ENCODE results near the gene P3H1. TPM values are rescaled to one million over a fixed set of nuclear protein-coding genes. Genes with fewer than 3 reads are reported as not detected.

P3H1 gene
- total RNA-seq, 1 experiment from 2014 or later: 84.8 TPM

DNA sequence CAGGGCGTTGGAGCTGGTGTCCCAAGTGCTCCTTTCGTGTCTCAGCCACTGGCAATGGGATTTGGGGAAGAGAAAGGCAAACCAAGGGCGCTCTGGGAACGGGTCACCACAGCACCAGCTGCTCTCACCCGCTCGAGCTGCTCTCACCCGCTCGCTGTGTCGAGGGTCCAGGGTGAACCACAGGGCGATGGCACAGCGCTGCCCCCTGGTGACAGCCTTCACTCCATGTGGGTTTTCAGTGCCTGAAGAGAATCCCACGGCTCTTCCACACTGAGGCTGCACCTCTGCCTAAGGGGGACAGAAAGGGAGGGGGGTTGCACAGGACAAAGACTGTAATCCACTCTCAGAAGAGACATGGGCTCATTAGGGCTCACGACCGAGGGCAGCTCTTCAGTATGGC is 19.7 kb downstream of the P3H1 start:
- ATAC-seq: peak; percentile 63
- no peaks in the 10 kb centered on the region for H3K27me3 ChIP-seq (ENCODE audit: control insufficient read depth, insufficient read depth, low read length)
- no peak overlapping the region for H3K27ac ChIP-seq (ENCODE audit: low read length)
- no TSS peak for BruUV-seq (replicated peaks)
- no peak for TF ChIP-seq POLR2AphosphoS5 (IDR thresholded peaks at IDR 0.05; ENCODE audit: low read depth, low read length)
- TF ChIP-seq, protein P1, sequence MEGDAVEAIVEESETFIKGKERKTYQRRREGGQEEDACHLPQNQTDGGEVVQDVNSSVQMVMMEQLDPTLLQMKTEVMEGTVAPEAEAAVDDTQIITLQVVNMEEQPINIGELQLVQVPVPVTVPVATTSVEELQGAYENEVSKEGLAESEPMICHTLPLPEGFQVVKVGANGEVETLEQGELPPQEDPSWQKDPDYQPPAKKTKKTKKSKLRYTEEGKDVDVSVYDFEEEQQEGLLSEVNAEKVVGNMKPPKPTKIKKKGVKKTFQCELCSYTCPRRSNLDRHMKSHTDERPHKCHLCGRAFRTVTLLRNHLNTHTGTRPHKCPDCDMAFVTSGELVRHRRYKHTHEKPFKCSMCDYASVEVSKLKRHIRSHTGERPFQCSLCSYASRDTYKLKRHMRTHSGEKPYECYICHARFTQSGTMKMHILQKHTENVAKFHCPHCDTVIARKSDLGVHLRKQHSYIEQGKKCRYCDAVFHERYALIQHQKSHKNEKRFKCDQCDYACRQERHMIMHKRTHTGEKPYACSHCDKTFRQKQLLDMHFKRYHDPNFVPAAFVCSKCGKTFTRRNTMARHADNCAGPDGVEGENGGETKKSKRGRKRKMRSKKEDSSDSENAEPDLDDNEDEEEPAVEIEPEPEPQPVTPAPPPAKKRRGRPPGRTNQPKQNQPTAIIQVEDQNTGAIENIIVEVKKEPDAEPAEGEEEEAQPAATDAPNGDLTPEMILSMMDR (IDR thresholded peaks at IDR 0.05): peak; percentile 87; the same call in 1 of the 2 replicates
- ChIA-PET POLR2A (no interaction called here), CTCF (no interaction called here)
- no peaks in the 10 kb centered on the region; the same call in 1 of the 2 replicates for H3K36me3 ChIP-seq (ENCODE audit: control insufficient read depth, insufficient read depth, low read length)
- H3K9me3 ChIP-seq (ENCODE audit: control insufficient read depth, insufficient read depth, low read depth, low read length): no peaks in the 10 kb centered on the region
- no peak for DNase-seq (ENCODE audit: low read depth, low spot score)
- no peaks in the 10 kb centered on the region; the same call in 1 of the 2 replicates for H3K4me1 ChIP-seq (ENCODE audit: control insufficient read depth, insufficient read depth, low read length)
- intact Hi-C loops (cut with micrococcal nuclease; ENCODE audit: unreplicated experiment) (no loop called here), in situ Hi-C loops (cut with HindIII; ENCODE audit: low pct_unique_long_range_greater_than_20kb, low sequenced_read_pairs) (no loop called here)
- no peak overlapping the region for H3K4me3 ChIP-seq (ENCODE audit: low read depth in 2 of 2, low read length in 2 of 2)

DNA sequence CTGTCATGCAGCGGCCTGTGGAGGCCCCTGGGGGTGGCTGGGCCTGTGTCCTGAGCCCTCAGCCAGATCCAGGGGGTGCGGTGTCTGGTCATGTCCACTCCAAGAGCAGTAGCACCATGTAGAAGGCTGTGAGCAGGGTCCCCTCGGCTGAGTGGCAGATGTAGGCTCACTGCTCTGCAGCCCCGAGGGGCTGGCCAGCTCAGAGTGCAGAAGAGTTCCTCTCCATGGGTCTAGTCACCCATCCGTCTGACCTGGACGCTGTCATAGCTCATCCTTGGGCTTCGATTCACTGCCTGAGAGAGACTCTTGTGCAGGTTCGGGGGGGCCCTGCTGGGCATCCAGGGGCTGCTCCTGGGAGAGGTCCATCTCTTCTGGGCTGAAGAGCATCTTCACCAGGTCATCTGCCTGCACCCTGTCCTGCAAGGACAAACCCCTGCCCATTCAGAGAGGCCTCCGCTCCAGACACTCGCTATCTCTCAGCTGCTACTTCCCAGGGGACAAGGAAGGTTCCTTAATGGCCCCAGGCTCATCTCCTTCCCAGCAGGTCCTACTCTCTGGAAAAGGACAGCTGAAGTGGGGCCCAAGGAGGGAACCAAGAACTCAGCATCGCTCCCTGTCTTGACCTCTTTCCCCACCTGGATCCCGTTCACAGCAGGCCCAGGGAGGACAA is 20.3 kb downstream of the P3H1 start:
- intact Hi-C loops (cut with micrococcal nuclease; ENCODE audit: unreplicated experiment) (no loop called here), in situ Hi-C loops (cut with HindIII; ENCODE audit: low pct_unique_long_range_greater_than_20kb, low sequenced_read_pairs) (no loop called here)
- Histone ChIP-seq H3K27ac (ENCODE audit: low read length) (no peak overlapping the region), H3K4me3 (ENCODE audit: low read depth in 2 of 2, low read length in 2 of 2) (no peak overlapping the region), H3K36me3 (ENCODE audit: control insufficient read depth, insufficient read depth, low read length) (no peaks in the 10 kb centered on the region; the same call in 1 of the 2 replicates), H3K4me1 (ENCODE audit: control insufficient read depth, insufficient read depth, low read length) (no peaks in the 10 kb centered on the region; the same call in 1 of the 2 replicates), H3K9me3 (ENCODE audit: control insufficient read depth, insufficient read depth, low read depth, low read length) (no peaks in the 10 kb centered on the region), H3K27me3 (ENCODE audit: control insufficient read depth, insufficient read depth, low read length) (no peaks in the 10 kb centered on the region)
- CTCF ChIA-PET: no interaction called here
- TSS peak; percentile 62 for BruUV-seq (replicated peaks)
- ATAC-seq (no peak), DNase-seq (ENCODE audit: low read depth, low spot score) (no peak)
- POLR2A ChIA-PET: no interaction called here
- no peak for TF ChIP-seq POLR2AphosphoS5 (IDR thresholded peaks at IDR 0.05; ENCODE audit: low read depth, low read length)
- TF ChIP-seq, protein P1 (IDR thresholded peaks at IDR 0.05): no peak
- TF ChIP-seq, protein P2, sequence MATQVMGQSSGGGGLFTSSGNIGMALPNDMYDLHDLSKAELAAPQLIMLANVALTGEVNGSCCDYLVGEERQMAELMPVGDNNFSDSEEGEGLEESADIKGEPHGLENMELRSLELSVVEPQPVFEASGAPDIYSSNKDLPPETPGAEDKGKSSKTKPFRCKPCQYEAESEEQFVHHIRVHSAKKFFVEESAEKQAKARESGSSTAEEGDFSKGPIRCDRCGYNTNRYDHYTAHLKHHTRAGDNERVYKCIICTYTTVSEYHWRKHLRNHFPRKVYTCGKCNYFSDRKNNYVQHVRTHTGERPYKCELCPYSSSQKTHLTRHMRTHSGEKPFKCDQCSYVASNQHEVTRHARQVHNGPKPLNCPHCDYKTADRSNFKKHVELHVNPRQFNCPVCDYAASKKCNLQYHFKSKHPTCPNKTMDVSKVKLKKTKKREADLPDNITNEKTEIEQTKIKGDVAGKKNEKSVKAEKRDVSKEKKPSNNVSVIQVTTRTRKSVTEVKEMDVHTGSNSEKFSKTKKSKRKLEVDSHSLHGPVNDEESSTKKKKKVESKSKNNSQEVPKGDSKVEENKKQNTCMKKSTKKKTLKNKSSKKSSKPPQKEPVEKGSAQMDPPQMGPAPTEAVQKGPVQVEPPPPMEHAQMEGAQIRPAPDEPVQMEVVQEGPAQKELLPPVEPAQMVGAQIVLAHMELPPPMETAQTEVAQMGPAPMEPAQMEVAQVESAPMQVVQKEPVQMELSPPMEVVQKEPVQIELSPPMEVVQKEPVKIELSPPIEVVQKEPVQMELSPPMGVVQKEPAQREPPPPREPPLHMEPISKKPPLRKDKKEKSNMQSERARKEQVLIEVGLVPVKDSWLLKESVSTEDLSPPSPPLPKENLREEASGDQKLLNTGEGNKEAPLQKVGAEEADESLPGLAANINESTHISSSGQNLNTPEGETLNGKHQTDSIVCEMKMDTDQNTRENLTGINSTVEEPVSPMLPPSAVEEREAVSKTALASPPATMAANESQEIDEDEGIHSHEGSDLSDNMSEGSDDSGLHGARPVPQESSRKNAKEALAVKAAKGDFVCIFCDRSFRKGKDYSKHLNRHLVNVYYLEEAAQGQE (IDR thresholded peaks at IDR 0.05; ENCODE audit: insufficient read depth in 1 of 2, low read depth in 2 of 2, low read length in 1 of 2): no peak
- TF ChIP-seq TCF7L2 (IDR thresholded peaks at IDR 0.05; ENCODE audit: low read depth, low read length): no peak
- TF ChIP-seq SIN3A (IDR thresholded peaks at IDR 0.05; ENCODE audit: borderline replicate concordance, insufficient read depth, low read depth, low read length): no peak
